ENCODE measurements around the gene L2HGDH. TPM values are rescaled to one million over a fixed set of nuclear protein-coding genes. Genes with fewer than 3 reads are reported as not detected.

L2HGDH gene
- 3.6 and 4.6 TPM in 2 replicates for total RNA-seq

DNA sequence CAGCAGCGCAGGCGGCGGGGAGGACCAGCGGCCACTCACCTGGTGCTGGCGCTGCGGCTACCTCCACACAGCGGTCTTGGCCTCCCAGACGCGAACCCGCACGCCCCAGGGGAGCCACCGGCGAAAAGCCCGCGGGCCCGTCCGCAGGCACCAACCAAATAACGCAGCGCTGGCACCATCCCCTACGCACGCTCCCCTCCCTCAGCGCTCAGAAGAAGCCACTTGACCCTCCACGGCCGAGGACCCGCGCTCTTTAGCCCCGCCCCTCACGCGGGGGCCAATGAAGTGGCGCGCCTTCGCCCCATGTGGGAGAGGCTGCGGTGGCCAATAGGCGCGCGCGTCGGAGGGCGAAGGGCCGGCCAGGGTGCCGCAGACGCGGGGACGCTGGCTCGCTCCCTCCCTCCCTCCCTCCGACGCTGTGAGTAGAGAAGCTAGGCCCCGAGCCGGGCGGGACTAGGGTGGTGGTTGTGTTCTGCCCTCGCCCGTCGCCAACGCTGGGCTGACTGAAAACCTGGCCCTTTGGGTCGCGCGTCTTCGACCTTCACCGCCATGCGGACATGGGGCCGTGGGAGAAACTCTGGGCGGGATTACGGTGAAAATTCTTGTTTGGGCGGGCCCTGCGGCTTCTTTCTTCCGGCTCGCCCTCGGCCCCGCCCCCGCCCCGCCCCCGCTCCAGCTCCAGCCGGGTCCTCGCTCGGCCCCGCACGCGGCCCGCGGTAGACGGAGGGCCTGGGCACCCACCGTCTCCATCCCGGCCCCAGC, at the start of gene L2HGDH, which contains the start of gene DMAC2L:
Gene L2HGDH (minus strand): TSS at position 258 of the 762 bp plus-strand sequence. CDS start 79 bp downstream, at position 179.
Gene DMAC2L (plus strand): TSS at position 353 of the 762 bp plus-strand sequence. CDS start 9,164 bp downstream, outside the sequence.

DNA sequence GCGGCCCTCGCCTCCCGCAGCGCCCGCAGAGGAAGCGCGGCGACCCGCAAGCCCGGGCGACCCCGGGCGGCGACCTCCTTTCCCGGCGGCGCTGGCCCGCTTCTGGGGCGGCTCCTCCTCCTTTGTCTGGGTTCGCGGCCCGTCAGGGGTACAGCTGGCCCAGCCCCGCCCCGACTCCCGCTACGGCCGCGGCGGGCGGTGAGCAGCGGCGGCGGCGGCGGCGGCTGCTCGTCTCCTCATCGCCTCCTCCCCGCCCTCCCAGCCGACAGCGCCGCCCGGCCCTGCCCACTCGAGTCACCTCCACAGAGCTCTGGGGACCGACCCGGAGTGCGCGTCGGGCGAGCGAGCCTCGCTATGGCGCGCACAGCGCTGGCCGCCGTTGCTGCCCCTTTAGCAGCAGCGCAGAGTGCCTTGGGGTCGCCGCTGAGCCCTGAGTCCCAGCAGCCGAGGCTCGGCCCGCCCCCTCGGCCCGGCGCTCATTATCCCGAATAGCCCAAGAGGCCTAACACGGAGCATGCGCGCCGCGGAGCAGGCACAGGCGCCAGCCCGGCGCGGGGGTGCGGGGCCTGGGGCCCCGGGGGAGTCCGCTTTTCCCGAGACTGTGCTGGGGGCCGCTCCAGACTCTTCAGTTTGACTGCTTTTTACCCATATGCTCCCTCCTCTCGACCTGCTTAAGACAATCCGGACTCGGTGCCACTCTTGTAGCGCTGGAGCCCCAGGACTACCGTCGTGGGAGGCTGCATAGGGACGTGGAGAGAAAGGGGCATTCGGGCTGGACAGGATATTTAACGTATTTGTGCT, 80.4 kb downstream of the L2HGDH start, which contains the start of gene SOS2:
Gene SOS2 (minus strand): TSS at position 104 of the 801 bp plus-strand sequence. CDS start 295 bp downstream, outside the sequence.

Other genes starting within 250 kb of the L2HGDH start
- gene VCPKMT, start 195.7 kb downstream of the L2HGDH start, total RNA-seq = 7.1 and 7.7 TPM in 2 replicates
- 22.1 and 22.9 TPM in 2 replicates for gene SOS2, start 80.7 kb downstream of the L2HGDH start, total RNA-seq
- 5.0 and 8.6 TPM in 2 replicates for gene DMAC2L, start 95 bp upstream of the L2HGDH start, total RNA-seq
- gene CDKL1, start 84.7 kb upstream of the L2HGDH start, total RNA-seq = 4.1 and 7.4 TPM in 2 replicates
- 60.0 and 83.5 TPM in 2 replicates for gene MAP4K5, start 220.3 kb upstream of the L2HGDH start, total RNA-seq
- 5.6 and 5.7 TPM in 2 replicates for gene ATL1, start 247.9 kb upstream of the L2HGDH start, total RNA-seq

Measured in smooth muscle cell of the umbilical artery (primary cell).